ENCODE results near the gene NCBP3. TPM values are rescaled to one million over a fixed set of nuclear protein-coding genes. Genes with fewer than 3 reads are reported as not detected.
A peak's percentile ranks its signal among the peaks of the same experiment; 100 is the strongest.
"Not testable (repeated sequence)": the region's sequence is repeated elsewhere in the genome, so short reads cannot be mapped to it uniquely, and the experiment has no call there.

NCBP3 gene
- total RNA-seq, 1 donor, result 22.9 TPM

- DNase-seq (ENCODE audit: low read depth), result no peak
- no peak overlapping the region for H3K4me3 ChIP-seq (ENCODE audit: low read depth, low read length)
- TF ChIP-seq CTCF (IDR thresholded peaks at IDR 0.05; ENCODE audit: insufficient read depth, low read length), result no peak
Observed at GRCh38 chr17:3851461-3852100, 5.5 kb upstream of the NCBP3 start.

GRCh38 chr17:3848229-3848835 lies 2.3 kb upstream of the NCBP3 start:
- DNase-seq (ENCODE audit: low read depth), result no peak
- no peak for TF ChIP-seq CTCF (IDR thresholded peaks at IDR 0.05; ENCODE audit: insufficient read depth, low read length)
- no peak overlapping the region for H3K4me3 ChIP-seq (ENCODE audit: low read depth, low read length)

- H3K4me3 ChIP-seq (ENCODE audit: low read depth, low read length), result no peak overlapping the region
- no peak for DNase-seq (ENCODE audit: low read depth)
- TF ChIP-seq CTCF (IDR thresholded peaks at IDR 0.05; ENCODE audit: insufficient read depth, low read length), result no peak
Observed at GRCh38 chr17:3847165-3847670, 1.2 kb upstream of the NCBP3 start.

- no peak for DNase-seq (ENCODE audit: low read depth)
- peak overlapping the region; percentile 36 for H3K4me3 ChIP-seq (ENCODE audit: low read depth, low read length)
- no peak for TF ChIP-seq CTCF (IDR thresholded peaks at IDR 0.05; ENCODE audit: insufficient read depth, low read length)
Observed at GRCh38 chr17:3846437-3847164, 555 bp upstream of the NCBP3 start.

GRCh38 chr17:3845291-3845620 lies 790 bp downstream of the NCBP3 start:
- TF ChIP-seq CTCF (IDR thresholded peaks at IDR 0.05; ENCODE audit: insufficient read depth, low read length), result no peak
- no peak for DNase-seq (ENCODE audit: low read depth)
- peak overlapping the region; percentile 83 for H3K4me3 ChIP-seq (ENCODE audit: low read depth, low read length)

GRCh38 chr17:3844556-3844955 lies 1.5 kb downstream of the NCBP3 start:
- DNase-seq (ENCODE audit: low read depth), result not testable (repeated sequence)
- peak overlapping the region; percentile 83 for H3K4me3 ChIP-seq (ENCODE audit: low read depth, low read length)

GRCh38 chr17:3843935-3844516 lies 2.0 kb downstream of the NCBP3 start:
- peak; percentile 34 for DNase-seq (ENCODE audit: low read depth)
- no peak overlapping the region for H3K4me3 ChIP-seq (ENCODE audit: low read depth, low read length)
- peak; percentile 59 for TF ChIP-seq CTCF (IDR thresholded peaks at IDR 0.05; ENCODE audit: insufficient read depth, low read length)

Data from fibroblast of the aortic adventitia (primary cell).